WTC11 (cell line): ENCODE results near the gene SLC1A7.

Experiments
- AFF4 ChIP-seq: sonication (generic); formaldehyde crosslinking; IDR thresholded peaks from 2 replicates; pipeline ENCODE4 v1.8.1; 2023; ENCODE audit warnings: mild to moderate bottlenecking, missing genetic modification reagents, borderline replicate concordance
- CTCF ChIP-seq: fragments of 200-600 bp; IDR thresholded peaks from 2 replicates; pipeline ENCODE4 v1.8.0; 2022; ENCODE audit warnings: antibody characterized with exemption
- MAX ChIP-seq: sonication (generic); formaldehyde crosslinking; IDR thresholded peaks from 2 replicates; pipeline ENCODE4 v1.8.0; 2022; ENCODE audit warnings: mild to moderate bottlenecking, missing genetic modification reagents
- NR2C2 ChIP-seq: sonication (generic); formaldehyde crosslinking; IDR thresholded peaks from 2 replicates; pipeline ENCODE4 v1.8.0; 2022; ENCODE audit warnings: mild to moderate bottlenecking, missing genetic modification reagents
- SP1 ChIP-seq: sonication (generic); formaldehyde crosslinking; conservative IDR thresholded peaks from 2 replicates; pipeline ENCODE4 v1.8.1; 2022; ENCODE audit warnings: missing genetic modification reagents
- TF ChIP-seq, protein P1 (sequence below): sonication (generic); formaldehyde crosslinking; IDR thresholded peaks from 2 replicates; pipeline ENCODE4 v1.8.0; 2023; ENCODE audit warnings: missing genetic modification reagents

DNA sequence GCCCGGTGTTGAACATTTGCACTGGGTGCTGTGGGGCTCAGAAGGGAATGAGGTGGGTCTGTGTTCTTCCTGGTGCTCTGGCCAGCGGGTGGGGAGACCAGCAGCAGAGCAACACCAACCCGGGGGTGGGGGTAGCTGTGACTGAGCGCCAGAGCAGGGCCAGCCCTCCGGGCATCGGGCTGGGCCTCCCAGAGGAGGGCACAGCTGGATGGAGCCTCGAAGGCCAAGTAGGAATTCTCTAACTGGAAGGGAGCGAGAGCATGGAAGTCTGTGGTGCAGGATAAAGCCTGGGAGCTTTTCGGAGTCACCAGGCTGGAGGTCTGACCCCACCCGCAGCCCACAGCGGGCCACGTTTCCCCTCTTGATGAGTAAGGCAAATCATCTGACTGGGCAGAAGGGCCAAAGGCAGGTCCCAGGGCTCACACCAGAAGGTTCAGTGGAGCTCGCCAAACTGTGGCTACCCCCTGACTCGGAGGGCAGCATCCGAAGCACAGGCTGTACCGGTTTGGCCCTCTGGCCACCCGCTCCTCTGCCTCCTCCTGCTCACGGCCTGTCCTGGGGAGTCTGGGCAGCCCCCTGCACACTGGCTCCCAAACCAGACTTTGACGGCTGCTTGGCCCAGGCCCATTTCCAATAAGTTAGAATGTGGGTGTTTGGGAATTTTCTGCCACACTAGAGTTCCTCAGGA, 18.8 kb downstream of the SLC1A7 start:
- TF ChIP-seq CTCF (no peak), MAX (CRISPR knock-in tag) (no peak), NR2C2 (CRISPR knock-in tag) (no peak), AFF4 (CRISPR knock-in tag) (no peak), SP1 (CRISPR knock-in tag) (no peak)
- TF ChIP-seq, protein P1, sequence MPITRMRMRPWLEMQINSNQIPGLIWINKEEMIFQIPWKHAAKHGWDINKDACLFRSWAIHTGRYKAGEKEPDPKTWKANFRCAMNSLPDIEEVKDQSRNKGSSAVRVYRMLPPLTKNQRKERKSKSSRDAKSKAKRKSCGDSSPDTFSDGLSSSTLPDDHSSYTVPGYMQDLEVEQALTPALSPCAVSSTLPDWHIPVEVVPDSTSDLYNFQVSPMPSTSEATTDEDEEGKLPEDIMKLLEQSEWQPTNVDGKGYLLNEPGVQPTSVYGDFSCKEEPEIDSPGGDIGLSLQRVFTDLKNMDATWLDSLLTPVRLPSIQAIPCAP = no peak
